ENCODE results near the gene TRPV4.

GRCh38 chr12:109740694-109741245 is 92.4 kb downstream of the TRPV4 start:
- no peak for TF ChIP-seq CTCF (conservative IDR thresholded peaks at IDR 0.05; ENCODE audit: low read depth, low read length)
- TF ChIP-seq EZH2 (IDR thresholded peaks at IDR 0.05; ENCODE audit: low read length, unreplicated experiment): no peak
- TF ChIP-seq EZH2phosphoT487 (IDR thresholded peaks at IDR 0.05; ENCODE audit: borderline replicate concordance, low read length): no peak

All from PC-3 (cell line).